DOHH2 (cell line): ENCODE data around the gene CALCA.

Experiments
- CTCF ChIP-seq: fragments of 200-600 bp; sonication (generic); IDR thresholded peaks from one replicate; pipeline ENCODE4 v1.5.1; 2014; ENCODE audit warnings: antibody characterized with exemption, mild to moderate bottlenecking, low read depth, low read length; ENCODE audit not compliant: poor library complexity, severe bottlenecking
- EZH2phosphoT487 ChIP-seq: fragments of 200-600 bp; sonication (generic); IDR thresholded peaks from 2 replicates; pipeline ENCODE4 v1.6.1; 2017; ENCODE audit warnings: borderline replicate concordance, mild to moderate bottlenecking, antibody characterized with exemption, low read length, moderate library complexity, mixed read lengths

- TF ChIP-seq CTCF (peak; percentile 72), EZH2phosphoT487 (no peak)
Measured at GRCh38 chr11:15006139-15006759, 34.1 kb upstream of the CALCA start.
